Subcutaneous adipose tissue (tissue), 4 donors: Measurements from ENCODE around the gene ZCCHC14. TPM values are rescaled to one million over a fixed set of nuclear protein-coding genes. Genes with fewer than 3 reads are reported as not detected.

Experiments used
- CTCF ChIP-seq: fragments of 450-650 bp; IDR thresholded peaks from one replicate; pipeline ENCODE4 v1.5.1; 2016; ENCODE audit warnings: low read depth, mild to moderate bottlenecking, control low read depth, antibody characterized with exemption, moderate library complexity
- total RNA-seq, 4 donors: library from RNA; depleted of rRNA; stranded (reverse); fragments of >200 nt; gene quantifications; one replicate each; pipeline ENCODE4 v1.1.0, GENCODE V29; 2016

The ZCCHC14 gene
- total RNA-seq, 4 donors from 2014 or later = 15.6 to 21.1 (median 18.3) TPM

GRCh38 chr16:87464691-87465300 is 28.0 kb downstream of the ZCCHC14 start:
- no peak for TF ChIP-seq CTCF

GRCh38 chr16:87463722-87464690 is 28.8 kb downstream of the ZCCHC14 start:
- no peak for TF ChIP-seq CTCF

GRCh38 chr16:87461466-87461991 is 31.3 kb downstream of the ZCCHC14 start:
- no peak for TF ChIP-seq CTCF

- TF ChIP-seq CTCF = no peak
Observed at GRCh38 chr16:87460936-87461335, 31.9 kb downstream of the ZCCHC14 start.

- TF ChIP-seq CTCF = no peak
Observed at GRCh38 chr16:87459833-87460232, 33.0 kb downstream of the ZCCHC14 start.

- no peak for TF ChIP-seq CTCF
Observed at GRCh38 chr16:87459027-87459426, 33.8 kb downstream of the ZCCHC14 start.

GRCh38 chr16:87458424-87458915 is 34.4 kb downstream of the ZCCHC14 start:
- no peak for TF ChIP-seq CTCF
